HepG2 (cell line): ENCODE measurements around the gene KHK. TPM values are rescaled to one million over a fixed set of nuclear protein-coding genes. Genes with fewer than 3 reads are reported as not detected.

Source experiments
- DMAP1 ChIP-seq: IDR thresholded peaks from 2 replicates; pipeline ENCODE4 v1.6.1; 2016
- FOSL2 ChIP-seq: sonication (generic); formaldehyde crosslinking; IDR thresholded peaks from 2 replicates; pipeline ENCODE4 v1.4.0; 2020; ENCODE audit warnings: missing genetic modification reagents
- GABPB1 ChIP-seq: IDR thresholded peaks from 2 replicates; pipeline ENCODE4 v1.6.1; 2016; ENCODE audit warnings: mild to moderate bottlenecking, missing genetic modification reagents, moderate library complexity, missing compliant biosample characterization
- HBP1 ChIP-seq: IDR thresholded peaks from 2 replicates; pipeline ENCODE4 v1.6.1; 2016; ENCODE audit warnings: low read depth, control low read depth
- HNRNPH1 ChIP-seq: fragments of 200-400 bp; formaldehyde crosslinking; optimal IDR thresholded peaks from 2 replicates; pipeline ENCODE3; 2017; ENCODE audit warnings: mild to moderate bottlenecking, low read depth, low read length
- KDM1A ChIP-seq: IDR thresholded peaks from 2 replicates; pipeline ENCODE4 v1.6.1; 2016; ENCODE audit warnings: missing compliant biosample characterization
- MIER2 ChIP-seq: IDR thresholded peaks from 2 replicates; pipeline ENCODE4 v1.6.1; 2016; ENCODE audit warnings: missing biosample characterization, missing genetic modification reagents
- MYPOP ChIP-seq: sonication (generic); formaldehyde crosslinking; IDR thresholded peaks from 2 replicates; pipeline ENCODE4 v1.8.1; 2023; ENCODE audit warnings: mild to moderate bottlenecking, moderate library complexity, missing genetic modification reagents
- NFKBIZ ChIP-seq: IDR thresholded peaks from 2 replicates; pipeline ENCODE4 v1.6.1; 2018; ENCODE audit warnings: missing genetic modification reagents, missing compliant biosample characterization
- PATZ1 ChIP-seq: sonication (generic); formaldehyde crosslinking; IDR thresholded peaks from 2 replicates; pipeline ENCODE4 v1.4.0; 2020; ENCODE audit warnings: missing genetic modification reagents
- SRSF1 ChIP-seq: fragments of 200-400 bp; formaldehyde crosslinking; optimal IDR thresholded peaks from 2 replicates; pipeline ENCODE3; 2017; ENCODE audit warnings: mild to moderate bottlenecking, low read depth, low read length, moderate library complexity
- ZFYVE20 ChIP-seq: sonication (generic); formaldehyde crosslinking; IDR thresholded peaks from 2 replicates; pipeline ENCODE4 v1.8.0; 2023; ENCODE audit warnings: low read depth, mild to moderate bottlenecking, moderate library complexity, missing genetic modification reagents, borderline replicate concordance
- ZNF143 ChIP-seq: sonication (generic); formaldehyde crosslinking; IDR thresholded peaks from 2 replicates; pipeline ENCODE4 v1.4.0; 2020; ENCODE audit warnings: missing genetic modification reagents
- ZNF639 ChIP-seq: conservative IDR thresholded peaks from 2 replicates; pipeline ENCODE4 v1.6.1; 2018; ENCODE audit warnings: missing genetic modification reagents
- ZNF672 ChIP-seq: sonication (generic); formaldehyde crosslinking; IDR thresholded peaks from 2 replicates; pipeline ENCODE4 v1.8.1; 2022; ENCODE audit warnings: missing genetic modification reagents
- polyA plus RNA-seq, 8 experiments: library from polyadenylated mRNA; depleted of rRNA in 3 of 8; stranded (reverse) in 7 of 8; unstranded in 1 of 8; fragments of >200 nt; fragmentation: Illumina TruSeq in 4 of 8; extraction: Trizol in 4 of 8; gene quantifications; 2 replicates each; pipeline versions ENCODE4 v1.2.1 to v1.2.3, GENCODE V29; 2011 to 2016; ENCODE audit warnings: low read depth in 4 of 8, missing spikeins in 1 of 8, mixed read lengths in 1 of 8; ENCODE audit not compliant: insufficient read depth in 1 of 8
- total RNA-seq, 5 experiments: library from RNA; depleted of rRNA; stranded (reverse); fragments of >200 nt; fragmentation: Illumina TruSeq; extraction: Trizol; gene quantifications; 2 replicates each; pipeline ENCODE4 v1.2.3, GENCODE V29; 2016; ENCODE audit warnings: low read depth in 1 of 5
- TF ChIP-seq, protein P1 (sequence below): sonication (generic); formaldehyde crosslinking; IDR thresholded peaks from 2 replicates; pipeline ENCODE4 v1.9.0; 2021; ENCODE audit warnings: missing genetic modification reagents, borderline replicate concordance
- TF ChIP-seq, protein P2 (sequence below): sonication (generic); formaldehyde crosslinking; conservative IDR thresholded peaks from 2 replicates; pipeline ENCODE4 v1.8.1; 2023; ENCODE audit warnings: missing genetic modification reagents

KHK gene
- total and polyA plus RNA-seq, 2 of the 13 experiments (the other 11 are each of a cell fraction or from before 2014, with no cell fraction given), result 40.9 to 99.2 TPM

DNA sequence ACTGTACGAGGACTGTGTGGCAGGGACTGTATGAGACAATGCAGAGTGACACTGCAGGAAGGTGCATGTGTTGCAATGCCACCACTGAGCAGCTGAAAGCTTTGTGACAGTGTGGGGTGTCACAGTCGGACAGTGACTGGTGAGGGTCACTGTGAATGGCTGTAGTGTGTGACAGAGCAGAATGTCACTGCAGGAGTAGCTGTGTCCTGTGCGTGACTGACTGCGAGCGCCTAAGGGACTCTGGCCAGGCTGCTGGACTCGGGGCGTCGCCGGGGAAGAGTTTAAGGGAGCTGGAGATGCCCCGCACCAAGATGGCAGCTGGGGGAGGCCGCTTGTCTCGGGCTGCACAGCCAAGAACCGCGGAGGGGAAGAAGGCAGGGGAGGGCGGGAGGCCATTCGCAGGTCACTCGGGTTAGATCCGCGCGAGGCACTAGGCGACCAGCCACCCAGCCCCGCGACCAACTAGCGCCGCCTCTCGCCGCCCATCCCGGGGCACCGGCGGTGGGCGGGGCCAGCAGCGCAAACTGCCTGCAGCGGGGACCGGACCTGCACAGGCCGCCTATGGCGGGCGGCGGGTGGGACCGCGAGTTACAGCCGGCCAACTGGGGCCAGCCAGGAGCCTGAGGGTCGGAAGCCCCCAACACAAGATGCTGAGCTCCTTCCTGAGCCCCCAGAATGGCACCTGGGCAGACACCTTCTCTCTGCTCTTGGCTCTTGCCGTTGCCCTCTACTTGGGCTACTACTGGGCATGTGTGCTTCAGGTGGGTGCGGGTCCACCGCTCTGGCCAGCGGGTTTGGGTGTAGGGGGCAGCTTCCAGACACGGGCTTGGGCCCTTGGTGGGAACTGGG is 37.0 kb downstream of the KHK start, which contains the start of gene ABHD1 (continued):
- TF ChIP-seq, protein P1, sequence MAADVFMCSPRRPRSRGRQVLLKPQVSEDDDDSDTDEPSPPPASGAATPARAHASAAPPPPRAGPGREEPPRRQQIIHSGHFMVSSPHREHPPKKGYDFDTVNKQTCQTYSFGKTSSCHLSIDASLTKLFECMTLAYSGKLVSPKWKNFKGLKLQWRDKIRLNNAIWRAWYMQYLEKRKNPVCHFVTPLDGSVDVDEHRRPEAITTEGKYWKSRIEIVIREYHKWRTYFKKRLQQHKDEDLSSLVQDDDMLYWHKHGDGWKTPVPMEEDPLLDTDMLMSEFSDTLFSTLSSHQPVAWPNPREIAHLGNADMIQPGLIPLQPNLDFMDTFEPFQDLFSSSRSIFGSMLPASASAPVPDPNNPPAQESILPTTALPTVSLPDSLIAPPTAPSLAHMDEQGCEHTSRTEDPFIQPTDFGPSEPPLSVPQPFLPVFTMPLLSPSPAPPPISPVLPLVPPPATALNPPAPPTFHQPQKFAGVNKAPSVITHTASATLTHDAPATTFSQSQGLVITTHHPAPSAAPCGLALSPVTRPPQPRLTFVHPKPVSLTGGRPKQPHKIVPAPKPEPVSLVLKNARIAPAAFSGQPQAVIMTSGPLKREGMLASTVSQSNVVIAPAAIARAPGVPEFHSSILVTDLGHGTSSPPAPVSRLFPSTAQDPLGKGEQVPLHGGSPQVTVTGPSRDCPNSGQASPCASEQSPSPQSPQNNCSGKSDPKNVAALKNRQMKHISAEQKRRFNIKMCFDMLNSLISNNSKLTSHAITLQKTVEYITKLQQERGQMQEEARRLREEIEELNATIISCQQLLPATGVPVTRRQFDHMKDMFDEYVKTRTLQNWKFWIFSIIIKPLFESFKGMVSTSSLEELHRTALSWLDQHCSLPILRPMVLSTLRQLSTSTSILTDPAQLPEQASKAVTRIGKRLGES, result no peak
- peak; percentile 2; the same call in 1 of the 2 replicates for TF ChIP-seq FOSL2
- TF ChIP-seq, protein P2, sequence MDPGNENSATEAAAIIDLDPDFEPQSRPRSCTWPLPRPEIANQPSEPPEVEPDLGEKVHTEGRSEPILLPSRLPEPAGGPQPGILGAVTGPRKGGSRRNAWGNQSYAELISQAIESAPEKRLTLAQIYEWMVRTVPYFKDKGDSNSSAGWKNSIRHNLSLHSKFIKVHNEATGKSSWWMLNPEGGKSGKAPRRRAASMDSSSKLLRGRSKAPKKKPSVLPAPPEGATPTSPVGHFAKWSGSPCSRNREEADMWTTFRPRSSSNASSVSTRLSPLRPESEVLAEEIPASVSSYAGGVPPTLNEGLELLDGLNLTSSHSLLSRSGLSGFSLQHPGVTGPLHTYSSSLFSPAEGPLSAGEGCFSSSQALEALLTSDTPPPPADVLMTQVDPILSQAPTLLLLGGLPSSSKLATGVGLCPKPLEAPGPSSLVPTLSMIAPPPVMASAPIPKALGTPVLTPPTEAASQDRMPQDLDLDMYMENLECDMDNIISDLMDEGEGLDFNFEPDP (CRISPR knock-in tag), result no peak
- no peak for TF ChIP-seq ZNF143 (CRISPR knock-in tag)
- peak; percentile 32 for TF ChIP-seq SRSF1
- 0 out of 2 replicates have a peak, but pooled peaks have one; percentile 55 for TF ChIP-seq ZNF639
- TF ChIP-seq MIER2 (CRISPR knock-in tag), result no peak
- no peak for TF ChIP-seq HNRNPH1
- TF ChIP-seq NFKBIZ (CRISPR knock-in tag), result no peak
- peak; percentile 23; the same call in 1 of the 2 replicates for TF ChIP-seq PATZ1
- TF ChIP-seq KDM1A, result no peak
- peak; percentile 79 for TF ChIP-seq GABPB1
- no peak for TF ChIP-seq ZFYVE20 (CRISPR knock-in tag)
- TF ChIP-seq DMAP1 (CRISPR knock-in tag), result peak; percentile 45; the same call in 1 of the 2 replicates
- no peak for TF ChIP-seq ZNF672 (CRISPR knock-in tag)
- TF ChIP-seq HBP1 (CRISPR knock-in tag), result no peak
- TF ChIP-seq MYPOP (CRISPR knock-in tag), result peak; percentile 92; the same call in 1 of the 2 replicates
